Stimulated activated naive CD8-positive, alpha-beta T cell treated with anti-CD3 and anti-CD28 coated beads, Interleukin-15, amount 100 ng/mL, for 72 hours (primary cell): ENCODE results near the gene LSR.

ENCODE experiments used
- ATAC-seq: fragments of 150-1000 bp; cut with Tn5 transposase; 2 replicates; pipeline ENCODE4 v1.10.0; 2021; ENCODE audit warnings: mild to moderate bottlenecking, moderate library complexity
- DNase-seq, 2 donors: peaks; one replicate each; pipeline ENCODE4 v3.0.0; 2021 to 2022
- H3K27ac Mint-ChIP-seq, 2 donors: one replicate each; pipeline ENCODE4 v1.8.0; 2022; ENCODE audit warnings: mild to moderate bottlenecking in 2 of 2, mixed read lengths in 2 of 2, moderate library complexity in 2 of 2
- H3K27me3 Mint-ChIP-seq: one replicate; pipeline ENCODE4 v1.8.0; 2022; ENCODE audit warnings: mixed read lengths
- H3K4me1 Mint-ChIP-seq: one replicate; pipeline ENCODE4 v1.8.0; 2022; ENCODE audit warnings: mild to moderate bottlenecking, mixed read lengths
- H3K4me3 Mint-ChIP-seq, 2 donors: one replicate each; pipeline ENCODE4 v1.8.0; 2022; ENCODE audit warnings: mild to moderate bottlenecking in 2 of 2, mixed read lengths in 2 of 2, moderate library complexity in 1 of 2
- H3K9me3 Mint-ChIP-seq, 2 donors: one replicate each; pipeline ENCODE4 v1.8.0; 2022; ENCODE audit warnings: mixed read lengths in 2 of 2

LSR gene

GRCh38 chr19:35249848-35250711, 1.3 kb downstream of the LSR start:
- DNase-seq (peak in 1 of 2 donors; percentile 8), ATAC-seq (no peak)
- peaks cover 0 to 1% of the 10 kb centered on the region in 2 donors for H3K9me3 Mint-ChIP-seq
- no peaks in the 10 kb centered on the region for H3K27me3 Mint-ChIP-seq
- H3K4me1 Mint-ChIP-seq: peaks cover 68% of the 10 kb centered on the region
- H3K4me3 Mint-ChIP-seq: peak overlapping the region; percentile 87 to 100
- peak overlapping the region in 1 of 2 donors; percentile 100 for H3K27ac Mint-ChIP-seq

GRCh38 chr19:35251456-35251855, 2.7 kb downstream of the LSR start:
- ATAC-seq (no peak), DNase-seq (peak in 1 of 2 donors; percentile 3)
- no peaks in the 10 kb centered on the region for H3K27me3 Mint-ChIP-seq
- H3K27ac Mint-ChIP-seq: peak overlapping the region in 1 of 2 donors; percentile 34
- peaks cover 78% of the 10 kb centered on the region for H3K4me1 Mint-ChIP-seq
- H3K4me3 Mint-ChIP-seq: no peak overlapping the region
- H3K9me3 Mint-ChIP-seq: no peaks in the 10 kb centered on the region

GRCh38 chr19:35253316-35254286, 4.8 kb downstream of the LSR start:
- H3K27ac Mint-ChIP-seq: peak overlapping the region in 1 of 2 donors; percentile 63
- H3K4me1 Mint-ChIP-seq: peaks cover 80% of the 10 kb centered on the region
- DNase-seq: peak in 1 of 2 donors; percentile 4
- H3K27me3 Mint-ChIP-seq: no peaks in the 10 kb centered on the region
- H3K4me3 Mint-ChIP-seq: no peak overlapping the region
- H3K9me3 Mint-ChIP-seq: no peaks in the 10 kb centered on the region
- no peak for ATAC-seq

GRCh38 chr19:35254341-35255297, 5.8 kb downstream of the LSR start:
- Mint-ChIP-seq H3K4me3 (no peak overlapping the region), H3K27ac (no peak overlapping the region), H3K9me3 (no peaks in the 10 kb centered on the region), H3K4me1 (peaks cover 76% of the 10 kb centered on the region), H3K27me3 (no peaks in the 10 kb centered on the region)
- peak in 1 of 2 donors; percentile 7 for DNase-seq
- no peak for ATAC-seq

GRCh38 chr19:35256566-35256965, 7.8 kb downstream of the LSR start:
- Mint-ChIP-seq H3K27me3 (no peaks in the 10 kb centered on the region), H3K9me3 (no peaks in the 10 kb centered on the region), H3K4me1 (peaks cover 65% of the 10 kb centered on the region), H3K4me3 (no peak overlapping the region), H3K27ac (no peak overlapping the region)
- ATAC-seq (no peak), DNase-seq (no peak)

- Mint-ChIP-seq H3K4me1 (peaks cover 64% of the 10 kb centered on the region), H3K9me3 (no peaks in the 10 kb centered on the region), H3K27me3 (no peaks in the 10 kb centered on the region), H3K27ac (peak overlapping the region in 1 of 2 donors; percentile 88), H3K4me3 (no peak overlapping the region)
- ATAC-seq: no peak
- DNase-seq: peak in 1 of 2 donors; percentile 5
Observed at GRCh38 chr19:35257113-35257461, 8.3 kb downstream of the LSR start.

- DNase-seq (peak in 1 of 2 donors; percentile 5), ATAC-seq (no peak)
- no peaks in the 10 kb centered on the region for H3K27me3 Mint-ChIP-seq
- no peak overlapping the region for H3K4me3 Mint-ChIP-seq
- H3K4me1 Mint-ChIP-seq: peaks cover 51% of the 10 kb centered on the region
- H3K9me3 Mint-ChIP-seq: no peaks in the 10 kb centered on the region
- H3K27ac Mint-ChIP-seq: peak overlapping the region in 1 of 2 donors; percentile 50
Observed at GRCh38 chr19:35260694-35261304, 12.0 kb downstream of the LSR start.

- no peak overlapping the region for H3K4me3 Mint-ChIP-seq
- no peaks in the 10 kb centered on the region for H3K9me3 Mint-ChIP-seq
- H3K27me3 Mint-ChIP-seq: no peaks in the 10 kb centered on the region
- no peak for ATAC-seq
- peak overlapping the region in 1 of 2 donors; percentile 50 for H3K27ac Mint-ChIP-seq
- DNase-seq: peak in 1 of 2 donors; percentile 8
- peaks cover 54% of the 10 kb centered on the region for H3K4me1 Mint-ChIP-seq
Observed at GRCh38 chr19:35261356-35262100, 12.7 kb downstream of the LSR start.

GRCh38 chr19:35262101-35262761, 13.4 kb downstream of the LSR start:
- Mint-ChIP-seq H3K4me3 (no peak overlapping the region), H3K4me1 (peaks cover 51% of the 10 kb centered on the region), H3K27me3 (no peaks in the 10 kb centered on the region), H3K27ac (no peak overlapping the region), H3K9me3 (no peaks in the 10 kb centered on the region)
- ATAC-seq (no peak), DNase-seq (peak in 1 of 2 donors; percentile 7)

GRCh38 chr19:35264268-35265125, 15.7 kb downstream of the LSR start:
- Mint-ChIP-seq H3K9me3 (no peaks in the 10 kb centered on the region), H3K4me3 (no peak overlapping the region), H3K27me3 (no peaks in the 10 kb centered on the region), H3K4me1 (peaks cover 38% of the 10 kb centered on the region), H3K27ac (peak overlapping the region in 1 of 2 donors; percentile 8)
- ATAC-seq (no peak), DNase-seq (no peak)

GRCh38 chr19:35265126-35265899, 16.5 kb downstream of the LSR start:
- no peaks in the 10 kb centered on the region for H3K27me3 Mint-ChIP-seq
- H3K4me3 Mint-ChIP-seq: peak overlapping the region; percentile 8 to 99
- H3K27ac Mint-ChIP-seq: no peak overlapping the region
- ATAC-seq (no peak), DNase-seq (no peak)
- H3K9me3 Mint-ChIP-seq: no peaks in the 10 kb centered on the region
- H3K4me1 Mint-ChIP-seq: peaks cover 41% of the 10 kb centered on the region

GRCh38 chr19:35265900-35266519, 17.2 kb downstream of the LSR start:
- Mint-ChIP-seq H3K9me3 (no peaks in the 10 kb centered on the region), H3K27ac (peak overlapping the region; percentile 46 to 88), H3K4me1 (peaks cover 44% of the 10 kb centered on the region), H3K4me3 (peak overlapping the region; percentile 96 to 99), H3K27me3 (no peaks in the 10 kb centered on the region)
- no peak for ATAC-seq
- no peak for DNase-seq
